Measurements from ENCODE around the gene SOX5. TPM values are rescaled to one million over a fixed set of nuclear protein-coding genes. Genes with fewer than 3 reads are reported as not detected.

The SOX5 gene
- total RNA-seq, 2 donors from 2014 or later, result 15.6 to 18.1 TPM

- intact Hi-C loops (cut with DNase I), result no loop called here
These were observed 370.2 kb downstream of the SOX5 start for GRCh38 chr12:23579257-23579656.

GRCh38 chr12:23576372-23576771 lies 373.1 kb downstream of the SOX5 start:
- no peak for DNase-seq (ENCODE audit: low spot score)
- intact Hi-C loops (cut with DNase I), result no loop called here

More at GRCh38 chr12:23579257-23579656, 370.2 kb downstream of the SOX5 start:
- no peak for DNase-seq (ENCODE audit: low spot score)

GRCh38 chr12:23569356-23569755 lies 380.1 kb downstream of the SOX5 start:
- no peak for DNase-seq (ENCODE audit: low spot score)
- intact Hi-C loops (cut with DNase I), result no loop called here

GRCh38 chr12:23566133-23566532 lies 383.3 kb downstream of the SOX5 start:
- intact Hi-C loops (cut with DNase I), result no loop called here
- no peak for DNase-seq (ENCODE audit: low spot score)

- DNase-seq (ENCODE audit: low spot score), result no peak
- intact Hi-C loops (cut with DNase I), result no loop called here
These were observed 384.9 kb downstream of the SOX5 start for GRCh38 chr12:23564451-23565152.

GRCh38 chr12:23561364-23562345 lies 387.8 kb downstream of the SOX5 start:
- intact Hi-C loops (cut with DNase I), result no loop called here
- DNase-seq (ENCODE audit: low spot score), result no peak

- intact Hi-C loops (cut with DNase I), result no loop called here
- no peak for DNase-seq (ENCODE audit: low spot score)
These were observed 388.9 kb downstream of the SOX5 start for GRCh38 chr12:23560611-23561010.

GRCh38 chr12:23559268-23559753 lies 390.2 kb downstream of the SOX5 start:
- no peak for DNase-seq (ENCODE audit: low spot score)
- intact Hi-C loops (cut with DNase I), result no loop called here

GRCh38 chr12:23556661-23557060 lies 392.8 kb downstream of the SOX5 start:
- intact Hi-C loops (cut with DNase I), result no loop called here
- DNase-seq (ENCODE audit: low spot score), result no peak

- no peak for DNase-seq (ENCODE audit: low spot score)
- intact Hi-C loops (cut with DNase I), result no loop called here
These were observed 393.7 kb downstream of the SOX5 start for GRCh38 chr12:23555825-23556207.

GRCh38 chr12:23555180-23555824 lies 394.2 kb downstream of the SOX5 start:
- intact Hi-C loops (cut with DNase I), result no loop called here

GRCh38 chr12:23552417-23552816 lies 397.1 kb downstream of the SOX5 start:
- intact Hi-C loops (cut with DNase I), result no loop called here
- no peak for DNase-seq (ENCODE audit: low spot score)

More at GRCh38 chr12:23555180-23555824, 394.2 kb downstream of the SOX5 start:
- DNase-seq (ENCODE audit: low spot score), result no peak

GRCh38 chr12:23550753-23551152 lies 398.7 kb downstream of the SOX5 start:
- intact Hi-C loops (cut with DNase I), result no loop called here
- no peak for DNase-seq (ENCODE audit: low spot score)

GRCh38 chr12:23548742-23549141 lies 400.7 kb downstream of the SOX5 start:
- intact Hi-C loops (cut with DNase I), result no loop called here
- no peak for DNase-seq (ENCODE audit: low spot score)

GRCh38 chr12:23546756-23547155 lies 402.7 kb downstream of the SOX5 start:
- intact Hi-C loops (cut with DNase I), result no loop called here
- no peak for DNase-seq (ENCODE audit: low spot score)

GRCh38 chr12:23543767-23544166 lies 405.7 kb downstream of the SOX5 start:
- intact Hi-C loops (cut with DNase I), result no loop called here
- DNase-seq (ENCODE audit: low spot score), result no peak

- intact Hi-C loops (cut with DNase I), result no loop called here
- DNase-seq (ENCODE audit: low spot score), result no peak
These were observed 407.3 kb downstream of the SOX5 start for GRCh38 chr12:23542187-23542586.

GRCh38 chr12:23540572-23540971 lies 408.9 kb downstream of the SOX5 start:
- intact Hi-C loops (cut with DNase I), result no loop called here

GRCh38 chr12:23536293-23536692 lies 413.2 kb downstream of the SOX5 start:
- DNase-seq (ENCODE audit: low spot score), result peak; percentile 75
- intact Hi-C loops (cut with DNase I), result no loop called here

More at GRCh38 chr12:23540572-23540971, 408.9 kb downstream of the SOX5 start:
- DNase-seq (ENCODE audit: low spot score), result no peak

- intact Hi-C loops (cut with DNase I), result no loop called here
- DNase-seq (ENCODE audit: low spot score), result no peak
These were observed 414.0 kb downstream of the SOX5 start for GRCh38 chr12:23535441-23535840.

Data from posterior vena cava (tissue), 2 donors.